WTC11 (cell line): Measurements from ENCODE around the gene PIEZO1.

ENCODE experiments used
- NR1H2 ChIP-seq: sonication (generic); formaldehyde crosslinking; IDR thresholded peaks from 2 replicates; pipeline ENCODE4 v1.9.0; 2021; ENCODE audit warnings: mild to moderate bottlenecking, moderate library complexity, missing genetic modification reagents
- NR3C1 ChIP-seq: sonication (generic); formaldehyde crosslinking; conservative IDR thresholded peaks from 2 replicates; pipeline ENCODE4 v1.8.1; 2023; ENCODE audit warnings: low read depth, mild to moderate bottlenecking, missing genetic modification reagents
- SMAD3 ChIP-seq: sonication (generic); formaldehyde crosslinking; IDR thresholded peaks from 2 replicates; pipeline ENCODE4 v1.8.0; 2022; ENCODE audit warnings: missing genetic modification reagents, mild to moderate bottlenecking, borderline replicate concordance
- SP1 ChIP-seq: sonication (generic); formaldehyde crosslinking; conservative IDR thresholded peaks from 2 replicates; pipeline ENCODE4 v1.8.1; 2022; ENCODE audit warnings: missing genetic modification reagents
- ZNF138 ChIP-seq: sonication (generic); formaldehyde crosslinking; conservative IDR thresholded peaks from 2 replicates; pipeline ENCODE4 v1.8.1; 2022; ENCODE audit warnings: mild to moderate bottlenecking, moderate library complexity, missing genetic modification reagents
- TF ChIP-seq, protein P1 (sequence below): sonication (generic); formaldehyde crosslinking; conservative IDR thresholded peaks from 2 replicates; pipeline ENCODE4 v1.8.1; 2022; ENCODE audit warnings: mild to moderate bottlenecking, missing genetic modification reagents
- TF ChIP-seq, protein P2 (sequence below): fragments of 200-600 bp; IDR thresholded peaks from 2 replicates; pipeline ENCODE4 v1.8.0; 2022; ENCODE audit warnings: antibody characterized with exemption
- TF ChIP-seq, protein P3 (sequence below): sonication (generic); formaldehyde crosslinking; IDR thresholded peaks from 2 replicates; pipeline ENCODE4 v1.8.0; 2022; ENCODE audit warnings: mild to moderate bottlenecking, missing genetic modification reagents
- TF ChIP-seq, protein P4 (sequence below): fragments of 250-450 bp; sonication (Bioruptor Pico); IDR thresholded peaks from 2 replicates; pipeline ENCODE4 v1.8.0; 2021; ENCODE audit warnings: mild to moderate bottlenecking
- TF ChIP-seq, protein P5 (sequence below): sonication (generic); formaldehyde crosslinking; IDR thresholded peaks from 2 replicates; pipeline ENCODE4 v1.8.0; 2023; ENCODE audit warnings: missing genetic modification reagents

DNA sequence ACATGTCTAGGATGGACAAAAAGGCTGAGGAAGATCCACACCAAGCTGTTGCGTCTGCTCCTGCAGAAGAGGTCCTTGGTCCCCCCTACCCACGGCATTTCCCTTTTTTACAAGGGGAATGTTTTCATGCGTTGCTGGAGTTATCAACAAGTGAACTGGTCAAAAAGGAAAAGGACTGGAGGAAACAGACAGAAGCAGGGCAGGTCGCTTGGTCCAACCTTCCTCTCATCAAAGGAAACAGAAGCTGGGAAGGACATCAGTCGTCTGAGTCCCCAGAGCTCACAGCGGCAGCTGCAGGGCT lies 26.1 kb downstream of the PIEZO1 start:
- TF ChIP-seq, protein P1, sequence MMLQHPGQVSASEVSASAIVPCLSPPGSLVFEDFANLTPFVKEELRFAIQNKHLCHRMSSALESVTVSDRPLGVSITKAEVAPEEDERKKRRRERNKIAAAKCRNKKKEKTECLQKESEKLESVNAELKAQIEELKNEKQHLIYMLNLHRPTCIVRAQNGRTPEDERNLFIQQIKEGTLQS = no peak
- TF ChIP-seq NR1H2 (CRISPR knock-in tag) = no peak
- TF ChIP-seq, protein P2, sequence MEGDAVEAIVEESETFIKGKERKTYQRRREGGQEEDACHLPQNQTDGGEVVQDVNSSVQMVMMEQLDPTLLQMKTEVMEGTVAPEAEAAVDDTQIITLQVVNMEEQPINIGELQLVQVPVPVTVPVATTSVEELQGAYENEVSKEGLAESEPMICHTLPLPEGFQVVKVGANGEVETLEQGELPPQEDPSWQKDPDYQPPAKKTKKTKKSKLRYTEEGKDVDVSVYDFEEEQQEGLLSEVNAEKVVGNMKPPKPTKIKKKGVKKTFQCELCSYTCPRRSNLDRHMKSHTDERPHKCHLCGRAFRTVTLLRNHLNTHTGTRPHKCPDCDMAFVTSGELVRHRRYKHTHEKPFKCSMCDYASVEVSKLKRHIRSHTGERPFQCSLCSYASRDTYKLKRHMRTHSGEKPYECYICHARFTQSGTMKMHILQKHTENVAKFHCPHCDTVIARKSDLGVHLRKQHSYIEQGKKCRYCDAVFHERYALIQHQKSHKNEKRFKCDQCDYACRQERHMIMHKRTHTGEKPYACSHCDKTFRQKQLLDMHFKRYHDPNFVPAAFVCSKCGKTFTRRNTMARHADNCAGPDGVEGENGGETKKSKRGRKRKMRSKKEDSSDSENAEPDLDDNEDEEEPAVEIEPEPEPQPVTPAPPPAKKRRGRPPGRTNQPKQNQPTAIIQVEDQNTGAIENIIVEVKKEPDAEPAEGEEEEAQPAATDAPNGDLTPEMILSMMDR = no peak
- TF ChIP-seq, protein P3, sequence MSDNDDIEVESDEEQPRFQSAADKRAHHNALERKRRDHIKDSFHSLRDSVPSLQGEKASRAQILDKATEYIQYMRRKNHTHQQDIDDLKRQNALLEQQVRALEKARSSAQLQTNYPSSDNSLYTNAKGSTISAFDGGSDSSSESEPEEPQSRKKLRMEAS (CRISPR knock-in tag) = no peak
- no peak for TF ChIP-seq SMAD3 (CRISPR knock-in tag)
- TF ChIP-seq ZNF138 (CRISPR knock-in tag) = no peak
- TF ChIP-seq NR3C1 (CRISPR knock-in tag) = no peak
- TF ChIP-seq, protein P4, sequence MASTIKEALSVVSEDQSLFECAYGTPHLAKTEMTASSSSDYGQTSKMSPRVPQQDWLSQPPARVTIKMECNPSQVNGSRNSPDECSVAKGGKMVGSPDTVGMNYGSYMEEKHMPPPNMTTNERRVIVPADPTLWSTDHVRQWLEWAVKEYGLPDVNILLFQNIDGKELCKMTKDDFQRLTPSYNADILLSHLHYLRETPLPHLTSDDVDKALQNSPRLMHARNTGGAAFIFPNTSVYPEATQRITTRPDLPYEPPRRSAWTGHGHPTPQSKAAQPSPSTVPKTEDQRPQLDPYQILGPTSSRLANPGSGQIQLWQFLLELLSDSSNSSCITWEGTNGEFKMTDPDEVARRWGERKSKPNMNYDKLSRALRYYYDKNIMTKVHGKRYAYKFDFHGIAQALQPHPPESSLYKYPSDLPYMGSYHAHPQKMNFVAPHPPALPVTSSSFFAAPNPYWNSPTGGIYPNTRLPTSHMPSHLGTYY (CRISPR knock-in tag) = no peak
- TF ChIP-seq, protein P5, sequence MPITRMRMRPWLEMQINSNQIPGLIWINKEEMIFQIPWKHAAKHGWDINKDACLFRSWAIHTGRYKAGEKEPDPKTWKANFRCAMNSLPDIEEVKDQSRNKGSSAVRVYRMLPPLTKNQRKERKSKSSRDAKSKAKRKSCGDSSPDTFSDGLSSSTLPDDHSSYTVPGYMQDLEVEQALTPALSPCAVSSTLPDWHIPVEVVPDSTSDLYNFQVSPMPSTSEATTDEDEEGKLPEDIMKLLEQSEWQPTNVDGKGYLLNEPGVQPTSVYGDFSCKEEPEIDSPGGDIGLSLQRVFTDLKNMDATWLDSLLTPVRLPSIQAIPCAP = no peak
- TF ChIP-seq SP1 (CRISPR knock-in tag) = no peak
